K562 (cell line): ENCODE measurements around the gene SPAG17. TPM values are rescaled to one million over a fixed set of nuclear protein-coding genes. Genes with fewer than 3 reads are reported as not detected.

Source experiments
- ATAC-seq: fragments of 200-7000 bp; cut with Tn5 transposase; 3 replicates; pipeline ENCODE4 v1.9.1; 2020; ENCODE audit warnings: moderate library complexity
- BruUV-seq: library from RNA; stranded (reverse); fragments of 400-500 nt; replicated peaks from 2 replicates; lab custom pipeline; 2021; lab: Mats Ljungman, UMichigan
- CTCF ChIA-PET: fragments of 300-600 bp; formaldehyde crosslinking; extraction: SDS; loops from one replicate; lab custom pipeline; 2021; ENCODE audit warnings: low intra/inter-chr PET ratio; lab: Yijun Ruan, JAX
- POLR2A ChIA-PET: fragments of 300-600, 350-650 bp; sonication (Branson Sonifier 250); formaldehyde crosslinking; extraction: SDS; loops from one replicate; lab custom pipeline; 2021; ENCODE audit warnings: antibody characterized with exemption, inconsistent platforms; lab: Yijun Ruan, JAX
- DNase-seq, 4 experiments: peaks; one replicate each; pipeline versions ENCODE4 v3.0.0 to v3.0.0-alpha.2; 2011 to 2018; ENCODE audit warnings: low spot score in 3 of 4, mixed read lengths in 3 of 4; ENCODE audit errors: extremely low read depth in 1 of 4
- FAIRE-seq: peaks from 2 replicates; lab custom pipeline; 2011; peaks lifted over from hg19 to GRCh38; lab: Jason Lieb, UNC
- H2AFZ ChIP-seq: 2 replicates; pipeline ENCODE4 v1.6.0; 2011; ENCODE audit warnings: low read depth, low read length, control low read depth, inconsistent platforms
- H3K27ac ChIP-seq: fragments of 200-600 bp; 3 replicates; pipeline ENCODE4 v1.8.0; 2011; ENCODE audit warnings: low read depth, mild to moderate bottlenecking, control low read depth, inconsistent platforms, low read length, moderate library complexity, mixed read lengths; ENCODE audit errors: extremely low read depth
- H3K27me3 ChIP-seq, 2 experiments: fragments of 300-600 bp in 1 of 2; 2 replicates in 1 of 2; 3 replicates in 1 of 2; pipeline versions ENCODE4 v1.6.0 to v1.8.0; 2011; ENCODE audit warnings: inconsistent platforms in 2 of 2, low read length in 2 of 2, mild to moderate bottlenecking in 1 of 2, mixed read lengths in 1 of 2, moderate library complexity in 1 of 2; ENCODE audit not compliant: control insufficient read depth in 2 of 2, insufficient read depth in 2 of 2
- H3K36me3 ChIP-seq: fragments of 300-600 bp; 3 replicates; pipeline ENCODE4 v1.8.0; 2011; ENCODE audit warnings: mild to moderate bottlenecking, low read length, inconsistent platforms; ENCODE audit not compliant: control insufficient read depth, insufficient read depth
- H3K4me1 ChIP-seq, 2 experiments: fragments of 200-600 bp in 1 of 2; replicated peaks in 1 of 2; 2 replicates in 1 of 2; 3 replicates in 1 of 2; pipeline versions ENCODE4 v1.5.1 to v1.8.0; 2011; ENCODE audit warnings: inconsistent platforms in 2 of 2, low read length in 2 of 2, mild to moderate bottlenecking in 1 of 2, mixed read lengths in 1 of 2, moderate library complexity in 1 of 2; ENCODE audit not compliant: control insufficient read depth in 2 of 2, insufficient read depth in 2 of 2
- H3K4me2 ChIP-seq: 2 replicates; pipeline ENCODE4 v1.6.1; 2011; ENCODE audit warnings: low read length, control low read depth, inconsistent platforms, mixed read lengths; ENCODE audit not compliant: insufficient read depth
- H3K4me3 ChIP-seq: fragments of 200-600 bp; sonication (generic), shearing (Covaris generic); 2 replicates; pipeline ENCODE4 v1.5.1; 2016; ENCODE audit warnings: control low read depth, inconsistent platforms
- H3K79me2 ChIP-seq: fragments of 200-600 bp; 3 replicates; pipeline ENCODE4 v1.8.0; 2011; ENCODE audit warnings: low read length, inconsistent platforms; ENCODE audit not compliant: control insufficient read depth, insufficient read depth
- H3K9ac ChIP-seq, 2 experiments: 2 replicates each; pipeline versions ENCODE4 v1.6.0 to v1.6.1; 2011; ENCODE audit warnings: low read depth in 2 of 2, low read length in 2 of 2, control low read depth in 1 of 2, inconsistent platforms in 1 of 2, mild to moderate bottlenecking in 1 of 2, mixed read lengths in 1 of 2; ENCODE audit not compliant: insufficient read depth in 1 of 2
- H3K9me1 ChIP-seq: one replicate; pipeline ENCODE4 v1.6.0; 2011; ENCODE audit warnings: inconsistent platforms, mild to moderate bottlenecking, low read length, moderate library complexity; ENCODE audit not compliant: control insufficient read depth, insufficient read depth
- H3K9me3 ChIP-seq: replicated peaks from 2 replicates; pipeline ENCODE4 v1.5.1; 2011; ENCODE audit warnings: low read depth, low read length, inconsistent platforms; ENCODE audit not compliant: control insufficient read depth, insufficient read depth
- H4K20me1 ChIP-seq: replicated peaks from 2 replicates; pipeline ENCODE4 v1.6.1; 2011; ENCODE audit warnings: low read length, inconsistent platforms, mixed read lengths; ENCODE audit not compliant: control insufficient read depth, insufficient read depth
- HDAC8 ChIP-seq: fragments of 450-650 bp; IDR thresholded peaks from 2 replicates; pipeline ENCODE4 v1.6.1; 2016; ENCODE audit warnings: mild to moderate bottlenecking, missing genetic modification characterization, moderate library complexity, missing compliant biosample characterization
- NRF1 ChIP-seq, 2 experiments: fragments of 450-650 bp; IDR thresholded peaks in 1 of 2; conservative IDR thresholded peaks in 1 of 2; 2 replicates each; pipeline ENCODE4 v1.6.1; 2014; ENCODE audit warnings: mild to moderate bottlenecking in 2 of 2
- PTRF ChIP-seq: fragments of 450-650 bp; IDR thresholded peaks from 2 replicates; pipeline ENCODE4 v1.6.1; 2016; ENCODE audit warnings: mild to moderate bottlenecking, missing genetic modification characterization, missing compliant biosample characterization
- RCOR1 ChIP-seq, 2 experiments: IDR thresholded peaks; 2 replicates each; pipeline ENCODE4 v1.6.1; 2012; ENCODE audit warnings: low read depth in 2 of 2, low read length in 2 of 2, borderline replicate concordance in 1 of 2, improper control_type of control experiment in 1 of 2
- USF1 ChIP-seq: sonication (generic); formaldehyde crosslinking; IDR thresholded peaks from 2 replicates; pipeline ENCODE4 v1.9.0; 2022; ENCODE audit warnings: mild to moderate bottlenecking, missing genetic modification reagents
- ZNF12 ChIP-seq: sonication (generic); formaldehyde crosslinking; IDR thresholded peaks from 2 replicates; pipeline ENCODE4 v1.4.0; 2020; ENCODE audit warnings: mild to moderate bottlenecking, missing genetic modification reagents
- ZNF668 ChIP-seq: fragments of 250-450 bp; sonication (Bioruptor Pico); IDR thresholded peaks from 2 replicates; pipeline ENCODE4 v1.8.0; 2022; ENCODE audit warnings: mild to moderate bottlenecking, inconsistent platforms
- ZNF707 ChIP-seq: fragments of 250-450 bp; sonication (Bioruptor Pico); conservative IDR thresholded peaks from 2 replicates; pipeline ENCODE4 v1.8.0; 2022; ENCODE audit warnings: inconsistent platforms, mild to moderate bottlenecking, moderate library complexity
- WGBS: fragments of 100-300 bp; shearing (Covaris generic); methylation state at CpG from one replicate; pipeline ENCODE4 v1.1.6; 2016; ENCODE audit warnings: low coverage, mixed read lengths; ENCODE audit not compliant: insufficient coverage; ENCODE audit errors: missing lambda C conversion rate; 5-methylcytosine and 5-hydroxymethylcytosine counted together
- in situ Hi-C: fragments of 300-500 bp; cut with MboI; formaldehyde crosslinking; loops from 4 replicates; pipeline ENCODE4 v1.15.0; 2018; ENCODE audit warnings: inconsistent platforms, mixed read lengths
- intact Hi-C: fragments of 100-400 bp; cut with micrococcal nuclease; formaldehyde crosslinking; loops from 2 replicates; pipeline ENCODE4 v1.14.2; 2022
- polyA plus RNA-seq, 8 experiments: library from polyadenylated mRNA; depleted of rRNA in 4 of 8; stranded (reverse) in 5 of 8; unstranded in 3 of 8; fragments of >200 nt; fragmentation: Nextera tagmentation in 2 of 8; fragmentation: Illumina TruSeq in 1 of 8; extraction: Ambion mirVana in 2 of 8; extraction: Trizol in 1 of 8; gene quantifications; 2 replicates each; pipeline versions ENCODE4 v1.2.1 to v1.2.3, GENCODE V29; 2011 to 2014; ENCODE audit warnings: inconsistent platforms in 1 of 8, missing spikeins in 1 of 8
- total RNA-seq, 7 experiments: library from RNA; depleted of rRNA in 6 of 7; stranded (reverse); fragments of >200 nt in 6 of 7; fragmentation: Illumina TruSeq in 2 of 7; extraction: Trizol in 2 of 7; gene quantifications; 2 replicates each; pipeline versions ENCODE4 v1.2.1 to v1.2.3, GENCODE V29; 2011 to 2021; ENCODE audit warnings: low replicate concordance in 1 of 7

Gene SPAG17
- total and polyA plus RNA-seq, 9 of the 15 experiments (the other 6 are each of a cell fraction or from before 2014, with no cell fraction given): 0.07 to 2.1 (median 1.5) TPM

GRCh38 chr1:118137900-118138299 is 47.1 kb downstream of the SPAG17 start:
- no peak for DNase-seq
- TF ChIP-seq ZNF668 (CRISPR knock-in tag): no peak
- TF ChIP-seq ZNF707 (CRISPR knock-in tag): no peak
- TF ChIP-seq PTRF (tag): no peak
- TF ChIP-seq USF1 (CRISPR knock-in tag): no peak
- TF ChIP-seq NRF1 (conservative IDR thresholded peaks at IDR 0.05 in 1 of 2, IDR thresholded peaks at IDR 0.05 in 1 of 2): no peak
- no peak for TF ChIP-seq ZNF12 (CRISPR knock-in tag)
- TF ChIP-seq HDAC8: no peak
- no peak for TF ChIP-seq RCOR1 (IDR thresholded peaks at IDR 0.05; ENCODE audit: borderline replicate concordance in 1 of 2, low read depth in 2 of 2, low read length in 2 of 2)
- ChIA-PET POLR2A (interaction anchor here (0.6 to 1.3 kb wide), 2 partner anchors 13 to 874 kb away, joined by 3 read pairs; no protein-coding TSS in a partner anchor), CTCF (no interaction called here)
- no peak for FAIRE-seq
- Histone ChIP-seq H3K79me2 (no peaks in the 10 kb centered on the region), H3K4me2 (no peak overlapping the region), H3K4me1 (no peaks in the 10 kb centered on the region), H3K9me3 (no peaks in the 10 kb centered on the region), H3K27me3 (no peaks in the 10 kb centered on the region), H3K27ac (no peak overlapping the region), H3K4me3 (no peak overlapping the region), H4K20me1 (no peaks in the 10 kb centered on the region), H3K36me3 (no peaks in the 10 kb centered on the region), H3K9me1 (no peaks in the 10 kb centered on the region), H3K9ac (no peak overlapping the region), H2AFZ (no peak overlapping the region)
- ATAC-seq: no peak
- WGBS: 2% methylated on average over 3 of the region's 3 CpGs
- in situ Hi-C loops: no loop called here
- intact Hi-C loops: no loop called here
- no TSS peak for BruUV-seq
